HG03175 (cell line): ENCODE measurements around the gene RNH1.

ENCODE experiments used
- ATAC-seq: cut with Tn5 transposase; IDR thresholded peaks from one replicate; pipeline ENCODE4 v1.9.1; 2021; ENCODE audit warnings: mild to moderate bottlenecking, moderate library complexity; ENCODE audit not compliant: unreplicated experiment

RNH1 gene

DNA sequence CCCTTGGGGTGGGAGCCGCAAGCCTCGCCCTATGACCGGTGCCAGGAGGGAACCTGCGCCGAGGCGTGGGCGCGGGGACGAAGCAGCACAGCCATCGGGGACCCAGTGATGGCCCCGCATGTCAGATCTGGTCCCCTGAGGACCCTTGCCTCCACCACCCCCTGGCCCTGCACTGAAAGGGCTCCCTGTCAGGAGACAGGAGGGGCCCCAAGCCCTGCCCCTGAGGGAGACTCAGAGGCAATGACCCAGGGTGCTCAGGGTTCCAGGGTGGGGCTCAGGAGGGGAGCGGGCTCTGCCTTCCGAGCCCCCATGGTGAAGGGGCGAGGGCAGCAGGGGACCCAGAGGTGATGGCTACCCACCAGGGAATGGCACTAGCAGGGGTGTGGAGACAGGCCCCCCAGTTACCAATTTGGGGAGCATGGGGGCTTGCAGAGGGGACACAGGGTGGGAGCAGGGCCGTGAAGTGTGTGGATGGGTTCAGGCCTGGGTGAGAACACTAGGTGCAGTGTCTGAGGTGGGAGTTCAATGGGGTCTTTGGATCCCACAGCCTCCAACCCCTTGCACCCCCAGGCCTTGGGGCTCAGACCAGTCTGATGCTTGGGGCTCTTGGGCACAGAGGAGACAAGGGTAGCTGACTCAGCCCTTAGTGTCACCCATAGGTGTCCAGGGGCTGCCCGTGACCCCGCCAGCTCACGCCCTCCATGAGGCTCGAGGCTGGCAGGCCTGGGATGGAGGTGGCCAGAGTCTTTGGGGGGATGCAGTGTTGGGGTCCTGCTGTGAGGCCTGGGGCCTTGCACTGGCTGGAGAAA lies 30.8 kb upstream of the RNH1 start:
- no peak for ATAC-seq

DNA sequence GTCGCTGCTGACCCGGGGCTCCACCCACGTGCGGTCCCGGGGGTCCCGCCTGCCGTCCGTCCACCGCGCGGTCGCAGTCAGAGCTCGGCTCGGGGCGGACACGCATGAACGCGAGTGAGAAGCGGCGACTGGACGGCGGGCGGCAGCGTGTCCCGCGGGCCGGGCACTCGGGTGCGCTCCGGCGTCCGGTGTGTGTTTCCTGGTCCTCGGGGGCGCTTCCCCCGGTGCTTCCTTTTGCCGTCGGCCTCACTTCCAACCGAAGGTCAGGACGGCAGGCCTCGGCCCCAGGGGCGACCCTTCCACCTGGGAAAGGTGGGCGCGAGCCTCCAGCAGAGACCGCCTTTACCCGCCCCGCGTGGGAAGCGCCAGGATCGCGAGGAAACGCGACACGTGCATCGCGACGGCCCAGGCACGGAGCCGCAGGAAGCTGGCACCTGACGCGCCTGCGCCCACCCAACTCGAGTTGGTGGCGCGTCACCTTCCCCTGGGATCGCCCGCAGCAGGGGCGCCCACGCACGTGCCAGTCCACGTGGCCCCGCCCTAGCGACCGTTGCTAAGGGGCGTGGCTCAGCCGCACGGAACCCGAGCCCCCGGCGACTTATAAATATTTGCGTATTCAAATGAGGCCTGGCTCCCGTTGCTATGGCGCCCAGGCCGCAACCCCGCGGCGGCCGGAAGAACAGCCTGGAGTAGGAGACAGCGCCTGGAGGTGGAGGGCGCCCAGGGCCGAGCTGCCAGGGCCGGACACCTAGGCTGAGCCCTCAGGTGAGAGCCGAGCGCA lies 30.0 kb upstream of the RNH1 start, which contains the start of gene LRRC56:
LRRC56 (plus strand) TSS at position 687 of the 781 bp plus-strand sequence. CDS start 3,158 bp downstream, outside the sequence.
- peak; percentile 52 for ATAC-seq

DNA sequence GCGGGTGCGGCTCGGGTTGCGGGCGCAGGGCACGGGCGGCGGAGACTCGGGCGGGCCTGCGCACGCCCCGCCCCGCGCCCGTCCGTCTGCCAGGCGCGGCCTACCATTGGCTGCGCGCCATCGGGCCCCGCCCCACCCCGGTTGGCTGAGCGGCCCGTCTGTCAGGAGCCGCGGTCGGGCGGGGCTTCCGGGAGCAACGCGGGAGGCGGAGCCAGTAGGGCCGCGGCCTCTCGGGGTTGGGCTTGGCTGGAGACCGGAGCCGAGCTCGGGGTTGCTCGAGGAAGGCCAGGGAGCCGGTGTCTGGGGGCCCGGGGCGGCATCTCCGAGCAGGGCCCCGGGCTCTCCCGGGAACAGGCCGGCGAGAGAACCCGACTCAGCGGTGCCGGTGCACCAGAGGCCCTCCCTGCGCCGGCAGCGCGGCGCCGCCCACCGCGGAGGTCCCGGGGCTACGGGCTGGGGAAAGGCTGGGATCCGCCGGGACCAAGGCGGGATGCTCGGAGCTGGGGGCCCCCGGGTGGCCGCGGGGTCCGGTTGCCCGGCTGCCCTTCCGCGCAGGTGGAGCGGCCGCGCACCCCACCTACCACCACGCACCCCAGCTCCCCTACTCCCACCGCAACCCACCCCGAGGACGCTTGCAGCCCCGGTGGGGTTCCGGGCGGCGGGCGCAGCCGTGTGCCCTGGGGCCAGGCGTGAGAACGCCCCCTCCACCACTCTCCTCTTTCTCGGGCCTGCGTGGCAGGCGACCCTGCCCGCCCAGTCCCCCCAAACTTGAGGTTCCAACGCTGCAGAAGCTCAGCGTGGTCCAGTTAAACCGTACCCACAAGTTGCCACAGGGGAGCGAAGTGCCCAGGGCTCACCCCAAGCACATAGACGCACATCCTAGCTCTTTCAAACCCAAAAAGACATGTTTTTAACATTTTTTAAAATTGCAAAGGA lies 28.7 kb upstream of the RNH1 start, which contains the start of gene HRAS:
HRAS (minus strand) TSS at position 58 of the 936 bp plus-strand sequence.
- ATAC-seq = peak; percentile 75

DNA sequence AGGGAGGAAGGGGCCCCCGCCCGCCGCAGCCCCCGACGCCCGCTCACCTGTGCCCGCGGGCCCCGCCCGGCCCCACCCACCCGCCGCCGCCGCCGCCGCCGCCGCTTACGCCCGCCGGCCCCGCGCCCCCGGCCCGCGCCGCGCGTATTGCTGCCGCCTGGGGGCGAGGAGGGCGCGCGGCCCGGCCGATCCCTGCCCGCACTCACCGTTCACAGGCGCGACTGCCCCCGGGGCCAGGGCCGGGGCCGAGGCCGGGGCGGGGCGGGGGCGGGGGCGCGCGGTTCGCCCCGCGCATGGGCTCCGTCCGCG lies 28.1 kb upstream of the RNH1 start:
- ATAC-seq = peak; percentile 16

DNA sequence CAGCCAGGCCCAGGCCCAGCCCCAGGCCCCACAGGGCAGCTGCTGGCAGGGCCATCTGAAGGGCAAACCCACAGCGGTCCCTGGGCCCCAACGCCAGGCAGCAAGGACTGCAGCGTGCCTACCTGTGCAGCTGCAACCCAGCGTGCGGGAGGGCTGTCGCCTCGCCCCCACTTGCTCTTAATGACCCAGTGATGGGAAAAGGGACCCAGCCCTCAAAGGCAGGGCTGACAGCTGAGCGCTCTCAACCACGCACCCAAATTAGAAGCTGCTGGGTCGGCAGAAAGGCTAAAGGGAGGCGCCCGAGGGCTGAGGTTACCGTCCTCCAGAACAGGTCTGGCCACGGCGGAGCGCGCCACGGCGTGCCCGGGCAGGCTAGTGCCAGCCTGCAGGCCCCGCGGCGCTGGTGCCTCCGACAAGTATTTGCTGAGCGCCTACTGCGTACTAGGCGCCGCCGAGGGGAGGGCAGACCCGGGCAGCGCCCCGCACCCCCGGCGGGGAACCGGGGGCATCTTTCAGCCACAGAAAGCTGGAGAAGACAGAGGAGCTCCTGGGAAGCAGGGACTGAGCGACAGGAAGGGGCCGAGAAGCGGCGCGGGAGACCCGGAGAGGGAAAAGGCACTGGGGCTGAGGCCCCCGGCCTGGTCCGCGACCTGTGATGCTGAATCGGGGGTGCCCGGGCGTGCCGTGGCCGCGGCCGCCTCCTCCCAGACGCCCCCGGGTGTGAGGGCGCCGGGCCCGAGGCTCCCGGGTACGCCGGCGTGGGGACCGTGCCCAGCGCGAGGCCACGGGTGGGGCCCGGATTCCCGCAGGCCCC lies 27.6 kb upstream of the RNH1 start:
- ATAC-seq = no peak

DNA sequence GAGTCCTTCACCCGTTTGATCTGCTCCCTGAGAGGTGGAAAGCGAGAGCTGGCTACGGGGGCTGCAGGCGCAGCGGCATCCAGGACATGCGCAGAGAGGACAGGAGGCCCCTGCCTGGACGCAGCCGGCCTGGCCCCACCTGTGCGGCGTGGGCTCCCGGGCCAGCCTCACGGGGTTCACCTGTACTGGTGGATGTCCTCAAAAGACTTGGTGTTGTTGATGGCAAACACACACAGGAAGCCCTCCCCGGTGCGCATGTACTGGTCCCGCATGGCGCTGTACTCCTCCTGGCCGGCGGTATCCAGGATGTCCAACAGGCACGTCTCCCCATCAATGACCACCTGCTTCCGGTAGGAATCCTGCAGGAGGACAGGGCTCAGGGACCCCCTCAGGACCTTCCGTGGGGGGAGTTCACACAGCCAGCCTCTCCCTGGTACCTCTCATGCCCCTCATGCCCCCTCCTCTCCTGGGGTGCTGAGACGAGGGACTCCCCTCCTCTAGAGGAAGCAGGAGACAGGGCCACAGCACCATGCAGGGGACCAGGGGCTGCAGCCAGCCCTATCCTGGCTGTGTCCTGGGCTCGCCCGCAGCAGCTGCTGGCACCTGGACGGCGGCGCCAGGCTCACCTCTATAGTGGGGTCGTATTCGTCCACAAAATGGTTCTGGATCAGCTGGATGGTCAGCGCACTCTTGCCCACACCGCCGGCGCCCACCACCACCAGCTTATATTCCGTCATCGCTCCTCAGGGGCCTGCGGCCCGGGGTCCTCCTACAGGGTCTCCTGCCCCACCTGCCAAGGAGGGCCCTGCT lies 26.7 kb upstream of the RNH1 start:
- ATAC-seq = no peak

DNA sequence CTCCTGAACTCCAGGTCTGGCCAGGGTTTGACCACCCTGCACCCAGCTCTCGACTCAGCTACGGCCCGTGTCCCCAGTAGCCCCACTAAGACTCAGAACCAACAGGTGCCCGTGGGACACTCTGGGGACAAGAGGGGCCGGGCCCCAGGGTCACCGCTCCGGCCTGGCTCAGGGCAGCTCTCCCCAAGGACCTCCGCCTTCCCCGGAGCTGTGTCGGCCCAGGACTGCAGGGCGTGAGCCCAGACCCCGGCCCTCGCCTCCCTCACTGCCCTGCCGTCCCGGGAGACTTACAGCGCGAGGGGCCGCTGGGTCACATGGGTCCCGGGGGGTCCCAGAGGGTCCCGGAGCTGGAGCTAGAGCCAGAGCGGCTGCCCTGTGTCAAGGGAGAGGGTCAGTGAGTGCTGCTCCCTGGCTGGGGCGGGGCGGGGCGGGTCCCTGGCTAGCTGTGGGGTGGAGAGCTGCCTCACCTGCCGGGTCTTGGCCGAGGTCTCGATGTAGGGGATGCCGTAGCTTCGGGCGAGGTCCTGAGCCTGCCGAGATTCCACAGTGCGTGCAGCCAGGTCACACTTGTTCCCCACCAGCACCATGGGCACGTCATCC lies 26.0 kb upstream of the RNH1 start:
- ATAC-seq = no peak

DNA sequence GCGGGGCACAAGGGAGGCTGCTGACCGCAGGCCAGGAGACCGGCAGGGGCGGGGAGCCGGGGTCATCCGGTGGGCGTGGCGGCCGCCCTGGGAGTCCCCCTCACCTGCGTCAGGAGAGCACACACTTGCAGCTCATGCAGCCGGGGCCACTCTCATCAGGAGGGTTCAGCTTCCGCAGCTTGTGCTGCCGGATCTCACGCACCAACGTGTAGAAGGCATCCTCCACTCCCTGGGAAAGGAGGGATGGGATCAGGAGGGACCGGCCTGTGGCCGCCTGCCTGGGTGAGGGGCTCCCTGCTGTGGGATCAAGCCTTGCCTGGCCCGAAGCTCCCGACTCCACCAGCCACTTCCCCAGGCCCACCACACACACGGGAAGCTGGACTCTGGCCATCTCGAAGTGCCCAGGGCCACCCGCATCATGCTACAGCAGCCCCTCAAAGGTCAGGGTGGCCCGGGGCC lies 25.5 kb upstream of the RNH1 start:
- no peak for ATAC-seq

DNA sequence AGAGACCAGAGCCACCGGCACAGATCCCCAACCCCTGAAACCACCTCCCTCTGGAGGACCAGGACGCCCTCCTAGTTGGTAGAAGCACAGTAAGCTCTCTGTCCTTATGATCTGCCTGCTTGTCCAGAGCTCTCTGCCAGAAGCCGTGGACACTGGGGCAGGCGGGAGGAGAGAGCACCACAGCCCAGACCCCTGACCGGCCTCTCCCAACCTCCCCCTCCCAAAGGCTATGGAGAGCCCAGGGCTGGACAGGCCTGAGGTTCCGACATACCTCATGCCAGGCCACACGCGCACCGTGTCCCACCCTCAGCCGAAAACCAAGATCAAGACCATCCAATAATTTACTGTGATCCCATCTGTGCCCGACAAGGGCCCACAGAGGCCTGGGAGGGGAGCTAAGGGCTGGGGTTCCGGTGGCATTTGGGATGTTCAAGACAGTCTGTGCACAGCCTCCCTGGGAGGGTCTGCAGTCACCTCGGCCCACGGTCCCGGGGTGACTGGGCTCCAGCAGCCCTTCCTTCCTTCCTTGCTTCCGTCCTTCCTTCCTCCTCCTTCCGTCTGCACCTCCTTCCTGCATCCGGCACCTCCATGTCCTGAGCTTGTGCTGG lies 25.0 kb upstream of the RNH1 start:
- ATAC-seq = no peak

DNA sequence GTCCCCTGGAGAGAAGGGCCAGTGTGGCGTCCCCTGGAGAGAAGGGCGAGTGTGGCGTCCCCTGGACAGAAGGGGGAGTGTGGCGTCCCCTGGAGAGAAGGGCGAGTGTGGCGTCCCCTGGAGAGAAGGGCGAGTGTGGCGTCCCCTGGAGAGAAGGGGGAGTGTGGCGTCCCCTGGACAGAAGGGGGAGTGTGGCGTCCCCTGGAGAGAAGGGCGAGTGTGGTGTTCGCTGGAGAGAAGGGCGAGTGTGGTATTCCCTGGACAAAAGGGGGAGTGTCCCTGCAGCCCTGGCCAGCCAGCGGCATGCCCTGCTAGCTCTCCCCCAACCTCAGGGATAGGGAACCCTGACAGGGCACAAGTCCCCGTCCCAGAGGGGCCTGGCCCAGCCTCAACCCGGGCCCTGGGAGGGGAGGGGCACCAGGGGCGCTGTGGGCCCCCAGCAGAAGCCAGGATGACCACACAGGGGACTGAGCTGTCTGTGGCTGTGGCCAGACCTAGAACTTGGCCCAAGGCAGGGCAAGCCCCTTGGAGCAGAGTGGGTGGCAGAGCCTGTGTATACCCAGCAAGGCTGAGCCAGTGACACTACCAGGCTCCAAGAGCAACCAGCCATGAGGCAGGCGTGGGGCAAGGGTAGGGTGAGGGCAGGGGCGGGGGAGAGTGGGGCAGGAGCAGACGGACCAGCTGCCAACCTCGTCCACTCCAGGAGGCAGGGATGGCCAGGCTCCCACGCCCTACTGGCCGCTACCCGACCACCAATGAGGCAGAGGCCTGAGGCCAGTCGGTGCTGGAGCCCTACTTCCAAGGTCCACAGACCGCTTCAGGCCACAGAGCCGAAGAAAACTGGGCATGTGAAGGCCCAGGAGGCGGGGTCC lies 24.2 kb upstream of the RNH1 start:
- no peak for ATAC-seq

DNA sequence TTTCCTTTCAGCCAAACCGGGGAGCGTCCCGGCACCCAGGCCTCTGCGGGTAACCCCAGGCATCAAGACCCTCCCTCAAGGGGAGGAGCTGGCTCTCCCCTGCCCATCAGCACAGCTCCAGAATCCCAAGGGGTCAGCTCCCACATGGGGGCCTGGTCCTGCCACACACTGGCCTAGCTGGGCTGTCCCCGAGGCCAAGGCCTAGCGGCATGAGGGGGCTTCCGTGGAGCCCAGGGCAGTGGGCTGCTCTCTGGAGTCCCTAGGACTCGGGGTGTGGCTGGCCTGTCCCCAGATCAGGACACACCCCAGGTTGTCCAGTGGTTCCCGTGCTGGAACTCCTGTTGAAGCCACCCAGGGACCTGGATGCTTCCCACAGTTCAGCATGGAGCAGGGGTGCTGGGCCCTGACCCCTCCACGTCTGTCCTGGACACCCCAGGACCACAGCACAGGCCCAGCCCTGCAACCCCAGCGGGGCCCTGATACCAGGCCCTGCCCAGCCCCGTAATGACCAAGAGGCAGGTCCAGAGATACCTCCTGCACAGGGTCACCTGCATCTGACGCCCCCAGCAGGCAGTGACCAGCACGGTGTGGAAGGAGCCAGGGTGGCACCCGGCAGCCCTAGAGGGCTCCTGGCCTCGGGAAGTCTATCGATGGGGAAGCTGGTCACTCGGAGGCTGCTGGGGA lies 22.8 kb upstream of the RNH1 start:
- no peak for ATAC-seq

DNA sequence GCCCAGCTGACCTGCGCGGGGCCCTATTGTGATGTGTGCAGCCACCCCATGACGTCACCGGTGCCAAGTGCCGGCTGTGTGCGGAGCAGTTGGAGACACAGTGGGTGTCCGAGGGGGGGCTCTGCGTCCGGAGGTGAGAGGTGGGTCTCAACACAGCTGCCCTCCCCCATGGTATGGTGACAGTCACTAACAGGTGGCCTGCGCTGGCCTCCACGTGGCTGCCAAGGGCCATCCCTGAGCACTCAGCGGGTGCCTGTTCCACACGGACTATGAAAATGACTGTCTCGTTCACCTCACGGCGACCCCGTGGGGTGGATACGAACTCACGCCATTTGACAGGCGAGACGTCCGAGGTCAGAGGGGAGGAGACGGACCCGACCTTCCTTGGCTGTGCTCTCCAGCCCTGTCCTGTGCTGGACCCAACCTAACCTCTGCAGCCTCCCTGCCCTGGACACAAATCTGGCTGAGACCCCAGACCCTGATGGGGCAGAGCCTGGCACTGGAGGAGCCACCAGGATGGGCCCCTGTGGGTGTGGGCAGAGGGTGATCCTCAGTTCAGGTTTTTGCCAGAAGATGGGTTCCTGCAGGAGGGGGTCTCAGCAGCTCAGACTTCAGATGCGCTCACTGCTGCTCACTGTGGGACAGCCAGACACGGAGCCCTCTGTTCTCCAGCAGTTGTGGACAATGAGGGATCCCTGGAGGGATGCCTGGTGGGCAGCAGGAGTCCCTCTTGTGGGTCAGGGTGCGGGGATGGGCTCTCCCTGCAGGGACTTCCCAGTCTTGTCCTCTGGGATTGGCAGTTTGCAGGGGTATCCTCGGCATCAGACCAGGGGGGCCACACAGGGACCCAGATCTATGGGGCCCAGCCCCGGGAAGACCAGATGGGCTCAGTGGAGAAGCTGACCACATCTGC lies 22.0 kb upstream of the RNH1 start:
- no peak for ATAC-seq

DNA sequence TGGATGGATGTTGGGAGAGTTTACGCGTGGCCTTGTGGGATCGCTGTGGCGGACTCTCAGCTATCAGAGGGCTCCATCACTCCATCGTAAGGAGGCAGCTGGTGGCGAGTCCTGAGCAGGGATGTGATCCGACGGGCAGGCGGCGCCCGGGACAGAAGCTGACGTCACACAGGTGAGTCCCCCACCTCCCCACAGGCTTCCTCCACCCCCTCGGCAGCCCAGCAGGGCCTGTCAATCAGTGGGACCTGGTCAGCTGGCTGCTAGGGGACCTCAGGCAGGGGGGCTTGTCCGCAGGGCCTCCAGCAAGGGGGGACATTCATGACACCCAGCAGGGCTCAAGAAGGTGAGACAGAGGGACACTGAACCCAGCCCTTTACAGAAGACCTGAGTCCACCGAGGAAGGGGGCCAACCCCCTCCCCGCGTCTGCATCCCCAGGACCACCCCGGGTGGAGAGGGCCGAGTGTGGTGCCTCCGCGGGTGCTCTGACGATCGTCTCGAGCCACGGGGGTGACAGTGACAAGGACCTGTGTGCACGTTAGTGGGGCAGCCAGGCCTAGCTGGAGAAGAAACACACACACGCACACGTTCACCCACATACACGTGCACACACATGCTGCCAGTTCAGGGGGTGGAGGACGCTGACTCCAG lies 21.2 kb upstream of the RNH1 start:
- ATAC-seq = no peak

DNA sequence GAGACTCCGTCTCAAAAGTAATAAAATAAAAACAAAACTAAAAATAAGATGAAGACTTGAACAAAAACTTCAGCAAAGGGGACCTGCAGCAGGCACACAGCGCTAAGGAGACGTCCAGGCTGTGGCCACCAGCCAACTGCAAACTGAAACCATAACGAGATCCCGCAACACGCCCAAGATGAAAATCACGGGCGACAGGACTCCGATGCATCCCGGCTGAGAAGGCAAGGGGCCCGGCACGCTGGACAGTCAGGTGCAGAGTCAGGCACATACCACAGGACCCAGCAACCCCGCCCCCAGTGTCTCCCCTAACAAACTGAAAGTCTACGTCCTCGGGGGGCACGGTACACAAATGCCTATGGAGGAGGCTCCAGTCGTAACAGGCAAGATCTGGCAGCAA lies 19.1 kb upstream of the RNH1 start:
- ATAC-seq = no peak

DNA sequence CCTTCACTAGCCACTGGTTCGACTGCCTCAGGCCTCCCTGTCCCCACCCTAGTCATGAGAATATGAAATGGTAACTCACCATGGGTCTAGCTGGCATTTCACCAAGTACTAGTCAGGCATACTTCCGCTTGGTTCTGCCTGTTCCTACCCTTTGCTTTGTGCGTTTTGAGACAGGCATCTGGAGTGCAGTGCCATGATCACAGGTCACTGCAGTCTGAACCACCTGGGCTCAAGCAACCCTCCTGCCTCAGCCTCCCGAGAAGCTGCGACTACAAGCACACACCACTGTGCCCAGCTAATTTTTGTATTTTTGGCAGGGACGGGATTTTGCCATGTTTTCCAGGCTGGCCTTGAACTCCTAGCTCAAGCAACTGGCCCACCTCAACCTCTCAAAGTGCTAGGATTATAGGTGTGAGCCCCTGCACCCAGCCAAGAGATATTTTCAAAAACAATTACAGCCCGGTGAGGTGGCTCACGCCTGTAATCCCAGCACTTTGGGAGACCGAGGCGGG lies 14.2 kb upstream of the RNH1 start:
- ATAC-seq = no peak
